HG02885 (cell line): ENCODE results near the gene MYBPH.

Source experiments
- ATAC-seq: cut with Tn5 transposase; IDR thresholded peaks from one replicate; pipeline ENCODE4 v1.9.1; 2021; ENCODE audit warnings: mild to moderate bottlenecking; ENCODE audit not compliant: unreplicated experiment, poor library complexity

The MYBPH gene

DNA sequence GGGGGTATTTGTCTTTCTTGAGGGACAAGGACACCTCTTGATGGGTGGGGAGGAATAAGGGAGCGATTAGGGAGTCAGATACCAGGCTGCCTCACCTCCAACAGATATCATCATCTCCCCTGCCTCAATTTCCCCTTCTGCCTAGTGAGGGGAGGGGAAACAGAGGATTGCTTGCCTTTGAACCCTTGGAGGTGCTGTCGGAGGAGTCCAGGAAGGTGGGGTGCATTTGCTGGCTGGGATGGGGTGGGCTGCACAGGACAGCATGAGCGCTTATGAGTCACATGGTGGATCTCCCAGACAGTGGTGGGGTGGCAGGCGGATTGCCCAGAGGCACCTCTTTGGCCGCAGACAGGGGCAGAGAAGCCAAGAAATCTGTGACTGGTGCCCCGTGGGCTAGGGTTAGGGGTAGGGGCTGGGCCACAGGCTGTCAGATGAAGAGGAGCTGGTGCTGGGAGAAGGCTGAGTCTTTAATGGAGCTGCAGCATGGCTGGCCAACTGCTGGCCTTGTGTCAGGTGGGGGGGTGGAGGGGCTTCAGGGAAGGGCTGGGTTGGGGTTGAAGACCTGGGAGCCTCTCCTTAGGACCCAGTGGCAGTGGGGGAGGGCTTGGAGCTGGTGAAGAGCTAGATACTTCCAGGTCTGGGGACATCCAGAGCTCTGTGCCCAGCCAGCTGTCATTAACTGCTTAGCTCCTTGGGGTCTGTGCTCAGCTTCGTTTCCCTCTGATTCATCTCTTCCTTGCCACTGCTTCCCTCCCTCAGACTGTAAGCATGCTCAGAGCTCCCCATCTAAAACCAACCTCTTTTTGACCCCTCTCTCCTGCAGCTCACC lies 55.1 kb downstream of the MYBPH start:
- ATAC-seq = no peak
